OCI-LY1 (cell line): ENCODE measurements around the gene PRCD.

Experiments
- EZH2 ChIP-seq: fragments of 200-600 bp; sonication (generic), shearing (Covaris generic); IDR thresholded peaks from 2 replicates; pipeline ENCODE4 v1.8.0; 2017; ENCODE audit warnings: borderline replicate concordance, mixed run types, mild to moderate bottlenecking, antibody characterized with exemption, low read length, moderate library complexity, mixed read lengths
- TF ChIP-seq, protein P1 (sequence below): fragments of 200-600 bp; sonication (generic), shearing (Covaris generic); IDR thresholded peaks from 2 replicates; pipeline ENCODE4 v1.5.1; 2017; ENCODE audit warnings: mild to moderate bottlenecking, antibody characterized with exemption, low read length, moderate library complexity, mixed read lengths

DNA sequence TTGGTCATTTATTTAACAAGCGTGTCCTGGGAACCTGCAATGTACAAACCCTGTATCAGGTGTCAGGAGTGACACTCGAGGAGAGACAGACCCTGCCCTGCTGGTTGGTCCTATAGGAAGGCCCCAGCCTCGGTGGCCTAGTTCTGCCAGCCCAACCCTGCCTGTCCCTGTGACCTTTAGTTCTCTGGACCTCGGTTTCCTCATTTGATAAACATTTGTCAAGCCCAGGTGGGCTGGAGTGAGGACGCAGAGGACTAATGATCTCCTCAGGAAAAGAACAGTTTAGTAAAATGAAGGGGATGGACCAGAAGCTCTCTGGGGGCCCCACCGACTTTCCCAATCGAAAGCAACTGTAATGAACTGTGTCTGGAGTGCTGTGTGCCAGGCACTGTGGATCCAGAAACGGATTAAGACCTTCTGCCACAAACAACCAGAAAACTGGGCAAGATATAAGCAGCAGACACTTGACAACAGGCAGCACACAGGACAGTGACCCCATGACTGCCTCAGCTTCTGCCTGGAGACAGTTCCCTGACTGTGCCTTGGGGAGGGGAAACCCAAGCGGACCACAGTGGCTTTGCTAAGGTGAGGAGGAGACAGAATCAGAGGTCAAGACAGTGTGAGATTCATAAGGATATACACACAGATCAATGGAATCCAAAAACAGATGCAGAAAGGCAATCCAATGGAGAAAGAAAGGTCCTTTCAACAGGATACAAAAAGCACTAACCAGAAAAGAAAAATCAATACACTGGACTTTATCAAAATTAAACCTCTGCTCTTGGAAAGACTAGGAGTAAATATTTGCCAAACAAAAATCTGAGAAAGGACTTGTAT is 8.8 kb downstream of the PRCD start:
- TF ChIP-seq, protein P1, sequence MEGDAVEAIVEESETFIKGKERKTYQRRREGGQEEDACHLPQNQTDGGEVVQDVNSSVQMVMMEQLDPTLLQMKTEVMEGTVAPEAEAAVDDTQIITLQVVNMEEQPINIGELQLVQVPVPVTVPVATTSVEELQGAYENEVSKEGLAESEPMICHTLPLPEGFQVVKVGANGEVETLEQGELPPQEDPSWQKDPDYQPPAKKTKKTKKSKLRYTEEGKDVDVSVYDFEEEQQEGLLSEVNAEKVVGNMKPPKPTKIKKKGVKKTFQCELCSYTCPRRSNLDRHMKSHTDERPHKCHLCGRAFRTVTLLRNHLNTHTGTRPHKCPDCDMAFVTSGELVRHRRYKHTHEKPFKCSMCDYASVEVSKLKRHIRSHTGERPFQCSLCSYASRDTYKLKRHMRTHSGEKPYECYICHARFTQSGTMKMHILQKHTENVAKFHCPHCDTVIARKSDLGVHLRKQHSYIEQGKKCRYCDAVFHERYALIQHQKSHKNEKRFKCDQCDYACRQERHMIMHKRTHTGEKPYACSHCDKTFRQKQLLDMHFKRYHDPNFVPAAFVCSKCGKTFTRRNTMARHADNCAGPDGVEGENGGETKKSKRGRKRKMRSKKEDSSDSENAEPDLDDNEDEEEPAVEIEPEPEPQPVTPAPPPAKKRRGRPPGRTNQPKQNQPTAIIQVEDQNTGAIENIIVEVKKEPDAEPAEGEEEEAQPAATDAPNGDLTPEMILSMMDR, result no peak
- TF ChIP-seq EZH2, result no peak
